SW 1271 (cell line): ENCODE data around the gene HNRNPA2B1.

Source experiments
- DNase-seq, 2 experiments: peaks; one replicate each; lab custom pipeline; 2025; lab: John Stamatoyannopoulos, UW

Gene HNRNPA2B1

GRCh38 chr7:26200444-26201246, at the start of gene HNRNPA2B1:
Gene HNRNPA2B1 (minus strand): TSS chr7:26200746. CDS start chr7:26200577, 169 bp downstream.
- DNase-seq, result peak; percentile 86 to 95

GRCh38 chr7:26250239-26250638, 49.7 kb upstream of the HNRNPA2B1 start:
- no peak for DNase-seq

- no peak for DNase-seq
Observed at GRCh38 chr7:26245150-26245549, 44.6 kb upstream of the HNRNPA2B1 start.

GRCh38 chr7:26238032-26238431, 37.5 kb upstream of the HNRNPA2B1 start:
- no peak for DNase-seq

- DNase-seq, result no peak
Observed at GRCh38 chr7:26237035-26237807, 36.7 kb upstream of the HNRNPA2B1 start.

GRCh38 chr7:26233902-26234511, 33.5 kb upstream of the HNRNPA2B1 start:
- no peak for DNase-seq

- DNase-seq, result no peak
Observed at GRCh38 chr7:26227987-26228386, 27.4 kb upstream of the HNRNPA2B1 start.

- DNase-seq, result no peak
Observed at GRCh38 chr7:26224359-26224758, 23.8 kb upstream of the HNRNPA2B1 start.

- DNase-seq, result no peak
Observed at GRCh38 chr7:26216049-26216448, 15.5 kb upstream of the HNRNPA2B1 start.

- DNase-seq, result no peak
Observed at GRCh38 chr7:26213807-26214515, 13.4 kb upstream of the HNRNPA2B1 start.

- DNase-seq, result no peak
Observed at GRCh38 chr7:26212921-26213718, 12.6 kb upstream of the HNRNPA2B1 start.

- no peak for DNase-seq
Observed at GRCh38 chr7:26208040-26208439, 7.5 kb upstream of the HNRNPA2B1 start.

- no peak for DNase-seq
Observed at GRCh38 chr7:26203016-26203415, 2.5 kb upstream of the HNRNPA2B1 start.

- peak in 1 of 2 experiments; percentile 59 for DNase-seq
Observed at GRCh38 chr7:26202019-26202990, 1.8 kb upstream of the HNRNPA2B1 start.

GRCh38 chr7:26201247-26202018, 887 bp upstream of the HNRNPA2B1 start, which contains the start of gene CBX3:
Gene CBX3 (plus strand): TSS chr7:26201745. CDS start chr7:26202999, 1,254 bp downstream.
- peak; percentile 79 to 91 for DNase-seq

- peak in 1 of 2 experiments; percentile 60 for DNase-seq
Observed at GRCh38 chr7:26200038-26200443, 505 bp downstream of the HNRNPA2B1 start.

GRCh38 chr7:26199301-26200037, 1.1 kb downstream of the HNRNPA2B1 start:
- DNase-seq, result peak in 1 of 2 experiments; percentile 60

GRCh38 chr7:26198781-26199169, 1.8 kb downstream of the HNRNPA2B1 start:
- no peak for DNase-seq
